ENCODE measurements around the gene NPIPB8.

GRCh38 chr16:28606291-28607115, 31.4 kb upstream of the NPIPB8 start:
- no peak for TF ChIP-seq CTCF (IDR thresholded peaks at IDR 0.05)
- no peak for TF ChIP-seq POLR2A (IDR thresholded peaks at IDR 0.05)

All from heart left ventricle (tissue), 13 donors.